NCI-H2171 treated with DMSO at 0.1 percent for 48 hours (cell line): ENCODE measurements around the gene B4GALT7.
"Not testable (repeated sequence)": the region's sequence is repeated elsewhere in the genome, so short reads cannot be mapped to it uniquely, and the experiment has no call there.

Experiments
- DNase-seq: peaks from one replicate; lab custom pipeline; 2025; lab: John Stamatoyannopoulos, UW

The B4GALT7 gene, protein sequence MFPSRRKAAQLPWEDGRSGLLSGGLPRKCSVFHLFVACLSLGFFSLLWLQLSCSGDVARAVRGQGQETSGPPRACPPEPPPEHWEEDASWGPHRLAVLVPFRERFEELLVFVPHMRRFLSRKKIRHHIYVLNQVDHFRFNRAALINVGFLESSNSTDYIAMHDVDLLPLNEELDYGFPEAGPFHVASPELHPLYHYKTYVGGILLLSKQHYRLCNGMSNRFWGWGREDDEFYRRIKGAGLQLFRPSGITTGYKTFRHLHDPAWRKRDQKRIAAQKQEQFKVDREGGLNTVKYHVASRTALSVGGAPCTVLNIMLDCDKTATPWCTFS

GRCh38 chr5:177599731-177600507, at the start of gene B4GALT7:
B4GALT7 (plus strand) TSS chr5:177600132; CDS start chr5:177600211, 79 bp downstream.
- peak; percentile 56 for DNase-seq

DNA sequence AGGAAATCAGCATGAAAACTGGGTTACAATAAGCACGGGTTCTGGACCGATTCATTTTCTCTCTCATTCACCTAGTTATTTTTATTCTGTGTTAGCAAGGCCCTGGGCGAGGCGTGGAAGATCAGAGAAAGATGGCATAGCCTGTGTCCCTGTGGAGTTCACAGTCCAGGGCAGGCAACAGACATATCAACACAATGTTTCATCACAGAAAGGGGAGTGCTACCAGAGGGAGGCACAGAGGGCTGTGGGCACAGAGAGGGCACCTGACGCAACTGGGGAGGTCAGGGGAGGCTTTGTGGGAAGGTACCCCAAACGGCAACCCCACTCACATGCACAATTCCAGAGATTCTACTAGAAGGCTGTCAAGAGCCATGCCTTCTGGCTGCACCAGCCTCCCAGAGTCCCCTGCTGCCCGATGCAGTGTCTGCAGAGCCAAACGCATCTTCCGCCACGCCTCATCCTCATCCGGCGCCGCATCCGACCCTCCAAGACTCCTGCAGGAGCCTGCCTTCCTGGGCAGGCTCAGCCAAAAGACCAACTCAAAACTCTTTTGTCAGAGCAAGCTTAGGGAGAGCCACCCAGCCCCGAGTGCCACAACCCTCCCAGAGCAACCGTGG, 47.0 kb upstream of the B4GALT7 start:
- DNase-seq: no peak

DNA sequence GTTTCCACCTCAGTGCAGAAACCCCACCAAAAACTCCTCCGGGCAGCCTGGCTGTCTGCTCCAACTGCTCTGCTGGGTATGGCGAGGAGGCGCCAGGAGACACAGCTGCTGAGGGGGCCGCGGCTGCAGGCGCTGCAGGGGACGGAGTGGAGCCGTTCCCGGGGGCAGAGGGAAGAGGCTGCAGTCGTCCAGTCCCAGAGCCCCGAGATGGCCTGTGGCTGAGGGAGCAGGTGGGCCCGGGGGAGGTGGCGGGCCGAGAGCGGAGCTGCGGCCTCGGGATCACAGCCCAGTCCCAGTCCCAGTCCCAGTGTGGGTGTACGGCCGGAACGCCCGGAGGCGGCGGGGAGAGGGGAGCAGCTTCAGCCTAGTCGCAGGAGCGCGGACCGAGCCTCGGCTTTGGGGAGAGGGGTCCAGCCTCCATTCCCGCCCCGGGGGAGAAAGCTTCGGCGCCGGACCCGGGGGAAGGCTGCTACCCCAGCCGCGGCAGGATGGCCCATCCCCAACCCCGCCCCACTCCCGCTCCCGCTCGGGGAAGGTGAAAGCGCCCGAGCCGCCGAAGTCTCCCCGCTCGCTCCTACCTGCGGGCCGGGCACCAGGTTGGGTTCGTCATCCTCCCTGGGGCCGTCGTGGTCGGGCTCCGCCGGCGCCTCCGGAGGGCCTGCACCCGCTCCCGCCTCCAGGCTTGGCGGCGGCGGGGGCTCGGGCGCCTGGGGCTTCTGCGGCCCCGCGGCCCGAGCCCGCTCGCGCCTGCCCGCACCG, 46.1 kb upstream of the B4GALT7 start:
- no peak for DNase-seq

- peak; percentile 78 for DNase-seq
These were observed 45.3 kb upstream of the B4GALT7 start, which contains the start of gene FAM193B for GRCh38 chr5:177554474-177555111. FAM193B (minus strand) TSS chr5:177554563; CDS start chr5:177554458, 105 bp downstream.

GRCh38 chr5:177555228-177555627, 44.7 kb upstream of the B4GALT7 start:
- no peak for DNase-seq

DNA sequence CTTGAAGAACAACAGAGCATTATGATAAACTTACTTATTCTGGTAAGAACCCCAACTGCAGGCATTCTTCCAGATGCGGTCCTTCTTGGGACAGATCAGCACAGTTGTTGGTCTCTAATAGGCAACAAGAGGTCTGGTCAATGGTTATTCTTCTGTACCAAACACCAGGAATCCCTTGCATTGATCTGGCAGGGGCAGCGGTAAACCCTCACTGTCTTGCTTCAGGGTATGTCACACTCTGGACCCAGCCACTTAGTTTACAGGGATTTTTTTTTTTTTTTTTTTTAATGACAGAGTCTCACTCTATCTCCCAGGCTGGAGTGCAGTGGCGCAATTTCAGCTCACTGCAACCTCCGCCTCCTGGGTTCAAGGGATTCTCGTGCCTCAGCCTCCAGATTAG, 44.3 kb upstream of the B4GALT7 start:
- no peak for DNase-seq

DNA sequence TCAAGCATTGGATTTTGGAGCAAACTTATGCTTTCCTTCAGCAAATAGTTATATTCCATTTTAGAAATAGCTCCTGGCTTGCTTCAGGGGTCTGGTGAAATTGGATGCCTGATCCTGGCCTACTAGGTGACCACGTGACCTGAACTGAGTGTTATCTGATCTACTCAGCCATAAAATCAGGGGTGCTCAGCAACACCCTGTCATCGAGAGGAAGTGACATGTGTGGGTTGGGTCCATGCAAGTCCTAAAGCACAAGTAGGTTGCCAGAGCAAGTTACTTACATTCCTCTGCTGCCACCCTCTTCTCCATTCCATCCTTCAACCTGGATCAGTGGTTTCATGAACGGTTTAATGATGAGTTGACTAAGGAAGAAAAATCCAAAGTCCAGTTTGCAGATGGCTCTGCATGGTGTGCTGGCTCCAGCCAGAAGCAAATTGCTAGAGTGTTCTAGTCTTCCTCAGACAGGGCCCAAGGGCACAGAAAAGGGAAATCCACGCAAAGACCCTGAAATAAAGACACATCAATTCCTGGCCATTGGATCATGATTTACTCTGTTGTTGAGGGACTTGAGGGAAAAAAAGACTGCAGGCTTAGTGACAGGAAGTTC, 42.8 kb upstream of the B4GALT7 start:
- DNase-seq: no peak

DNA sequence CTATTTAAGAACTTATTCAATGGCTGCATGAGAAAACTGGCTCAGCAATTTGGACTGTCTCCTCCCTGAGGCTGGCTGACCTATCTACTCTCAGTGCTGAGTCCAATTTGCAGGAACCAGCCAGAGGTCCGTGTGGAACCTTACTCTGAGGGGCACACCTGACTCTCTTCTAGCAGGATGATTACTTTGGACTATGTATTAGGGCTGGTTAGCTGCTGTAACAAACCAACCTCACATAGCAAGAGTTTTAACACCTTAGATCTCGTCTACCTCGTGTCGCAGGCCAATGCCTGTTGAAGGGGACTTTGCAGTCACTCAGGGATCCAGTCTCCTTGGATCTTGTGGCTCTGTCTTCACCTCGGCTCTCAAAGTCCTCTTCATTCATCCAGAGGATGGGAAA, 42.1 kb upstream of the B4GALT7 start:
- no peak for DNase-seq

- not testable (repeated sequence) for DNase-seq
These were observed 40.4 kb upstream of the B4GALT7 start for GRCh38 chr5:177559446-177559941.

GRCh38 chr5:177565046-177565445, 34.9 kb upstream of the B4GALT7 start:
- DNase-seq: no peak

DNA sequence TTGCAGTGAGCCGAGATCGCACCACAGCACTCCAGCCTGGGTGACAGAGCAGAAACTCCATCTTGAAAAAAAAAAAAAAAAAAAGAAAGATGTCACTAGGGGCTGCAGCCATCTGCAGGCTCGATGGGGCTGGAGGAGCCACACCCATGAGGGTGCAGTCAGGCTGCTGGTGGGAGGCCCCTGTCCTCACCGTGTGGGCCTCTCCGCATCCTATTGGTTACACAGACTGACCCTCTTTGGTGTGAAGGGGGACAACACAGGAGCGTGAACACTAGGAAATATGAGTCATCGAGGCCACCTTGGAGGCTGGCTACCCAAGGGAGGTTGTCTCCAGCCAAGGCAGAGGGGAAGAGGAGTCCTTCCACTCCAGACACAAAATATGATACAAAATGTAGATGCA, 31.6 kb upstream of the B4GALT7 start:
- no peak for DNase-seq

DNA sequence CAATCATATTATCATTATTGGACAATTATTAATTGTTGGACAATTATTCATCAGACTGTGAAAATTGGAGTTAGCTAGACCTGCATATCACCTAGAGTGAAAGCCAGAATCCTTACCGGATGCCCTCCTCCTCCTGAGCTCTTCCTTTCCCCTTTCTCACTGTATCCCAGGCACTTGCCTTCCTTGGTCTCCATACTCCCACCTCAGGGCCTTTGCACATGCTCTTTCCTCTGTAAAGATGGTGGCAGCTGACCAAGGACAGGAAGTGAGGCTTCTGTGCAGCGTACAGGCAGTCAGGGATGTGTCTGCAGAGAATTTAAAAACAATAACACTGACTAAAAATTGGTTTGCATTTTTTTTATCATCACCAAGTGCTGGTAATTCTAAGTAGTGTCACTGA, 30.0 kb upstream of the B4GALT7 start:
- DNase-seq: no peak

- no peak for DNase-seq
These were observed 24.4 kb upstream of the B4GALT7 start for GRCh38 chr5:177575488-177575887.

DNA sequence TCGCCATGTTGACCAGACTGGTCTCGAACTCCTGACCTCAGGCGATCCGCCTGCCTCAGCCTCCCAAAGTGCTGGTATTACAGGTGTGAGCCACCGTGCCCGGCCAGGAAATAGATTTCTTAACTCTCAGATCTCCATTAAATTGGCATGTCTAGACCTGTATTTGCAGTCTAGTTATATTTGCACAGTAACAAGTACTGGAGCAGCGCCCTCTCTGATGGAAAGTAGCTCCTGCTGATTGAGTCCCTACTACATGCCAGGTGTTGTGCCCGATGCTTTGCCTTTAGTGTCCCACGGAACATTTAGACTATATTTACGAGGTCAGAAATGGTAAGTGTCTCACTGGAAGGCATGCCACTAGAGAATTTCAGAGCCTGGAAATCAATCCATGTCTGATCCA, 23.8 kb upstream of the B4GALT7 start:
- peak; percentile 12 for DNase-seq

DNA sequence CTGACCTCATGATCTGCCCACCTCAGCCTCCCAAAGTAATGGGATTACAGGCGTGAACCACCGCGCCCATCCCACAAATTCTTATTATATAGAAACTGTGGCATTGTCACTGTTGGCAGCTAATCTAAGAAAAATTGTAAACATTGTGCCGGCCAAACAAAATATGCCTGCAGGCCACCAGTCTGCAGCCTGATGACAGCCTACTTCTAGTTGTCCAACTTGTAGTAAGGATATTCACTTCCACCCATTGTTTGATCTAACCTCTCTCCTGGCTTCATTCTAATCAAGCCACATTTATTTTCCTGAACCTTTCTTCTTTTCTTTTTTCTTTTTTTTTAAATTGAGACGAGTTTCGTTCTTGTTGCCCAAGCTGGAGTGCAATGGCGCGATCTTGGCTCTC, 21.6 kb upstream of the B4GALT7 start:
- DNase-seq: no peak

GRCh38 chr5:177588413-177588909, 11.5 kb upstream of the B4GALT7 start:
- DNase-seq: no peak

GRCh38 chr5:177590406-177590805, 9.5 kb upstream of the B4GALT7 start:
- no peak for DNase-seq

- no peak for DNase-seq
These were observed 8.3 kb upstream of the B4GALT7 start for GRCh38 chr5:177591690-177592009.

- peak; percentile 70 for DNase-seq
These were observed 7.7 kb upstream of the B4GALT7 start, which contains the start of gene TMED9 for GRCh38 chr5:177592010-177592834. TMED9 (plus strand) TSS chr5:177592203; CDS start chr5:177592215, 12 bp downstream.

- no peak for DNase-seq
These were observed 7.0 kb upstream of the B4GALT7 start for GRCh38 chr5:177592905-177593304.
